SK-N-SH (cell line): ENCODE data around the gene ACBD6. TPM values are rescaled to one million over a fixed set of nuclear protein-coding genes. Genes with fewer than 3 reads are reported as not detected.

Experiments used
- CTCF ChIA-PET: fragments of 300-600, 350-600 bp; formaldehyde crosslinking; extraction: SDS; loops from one replicate; lab custom pipeline; 2021; lab: Yijun Ruan, JAX
- POLR2A ChIA-PET: fragments of 350-600 bp; sonication (Branson Sonifier 250); formaldehyde crosslinking; extraction: SDS; loops from one replicate; lab custom pipeline; 2020; ENCODE audit warnings: antibody characterized with exemption, inconsistent platforms; lab: Yijun Ruan, JAX
- DNase-seq: peaks from one replicate; pipeline ENCODE4 v3.0.0; 2012
- H2AFZ ChIP-seq: fragments of 200-600 bp; sonication (generic); 2 replicates; pipeline ENCODE4 v1.8.1; 2016; ENCODE audit warnings: antibody characterized with exemption, mild to moderate bottlenecking, low read depth
- H3F3A ChIP-seq: fragments of 200-600 bp; sonication (generic); replicated peaks from 2 replicates; pipeline ENCODE3; 2016; ENCODE audit warnings: antibody characterized with exemption, mild to moderate bottlenecking; ENCODE audit not compliant: insufficient read depth
- H3K27ac ChIP-seq, 2 experiments: fragments of 200-500 bp in 1 of 2; fragments of 200-600 bp in 1 of 2; sonication (Bioruptor generic) in 1 of 2; sonication (generic), shearing (Covaris generic) in 1 of 2; 2 replicates each; pipeline versions ENCODE4 v1.5.1 to v1.6.1; 2014 to 2016; ENCODE audit warnings: low read depth in 2 of 2, inconsistent platforms in 1 of 2, low read length in 1 of 2, mild to moderate bottlenecking in 1 of 2, mixed read lengths in 1 of 2
- H3K27me3 ChIP-seq: fragments of 200-600 bp; sonication (generic), shearing (Covaris generic); 2 replicates; pipeline ENCODE4 v1.6.1; 2016; ENCODE audit warnings: mixed run types; ENCODE audit not compliant: insufficient read depth
- H3K36me3 ChIP-seq, 2 experiments: fragments of 200-500 bp in 1 of 2; fragments of 200-600 bp in 1 of 2; sonication (Bioruptor generic) in 1 of 2; sonication (generic) in 1 of 2; replicated peaks in 1 of 2; 2 replicates each; pipeline versions ENCODE3 to v1.5.1; 2014 to 2016; ENCODE audit warnings: low read length in 1 of 2, mild to moderate bottlenecking in 1 of 2; ENCODE audit not compliant: insufficient read depth in 2 of 2, control insufficient read depth in 1 of 2
- H3K4me1 ChIP-seq, 2 experiments: fragments of 200-500 bp in 1 of 2; fragments of 200-600 bp in 1 of 2; sonication (Bioruptor generic) in 1 of 2; sonication (generic), shearing (Covaris generic) in 1 of 2; 2 replicates each; pipeline versions ENCODE4 v1.5.1 to v1.6.1; 2014 to 2016; ENCODE audit warnings: low read depth in 1 of 2, low read length in 1 of 2, mixed run types in 1 of 2; ENCODE audit not compliant: insufficient read depth in 2 of 2, control insufficient read depth in 1 of 2
- H3K4me2 ChIP-seq: fragments of 200-600 bp; sonication (generic), shearing (Covaris generic); 2 replicates; pipeline ENCODE4 v1.6.1; 2017; ENCODE audit warnings: mixed run types
- H3K4me3 ChIP-seq, 2 experiments: fragments of 200-500 bp in 1 of 2; fragments of 200-600 bp in 1 of 2; sonication (Bioruptor generic) in 1 of 2; sonication (generic), shearing (Covaris generic) in 1 of 2; 2 replicates each; pipeline versions ENCODE4 v1.5.1 to v1.8.1; 2014 to 2016; ENCODE audit warnings: low read depth in 2 of 2, inconsistent platforms in 1 of 2, low read length in 1 of 2, mild to moderate bottlenecking in 1 of 2, mixed read lengths in 1 of 2, moderate library complexity in 1 of 2
- H3K79me2 ChIP-seq: fragments of 200-600 bp; sonication (generic); 2 replicates; pipeline ENCODE4 v1.8.1; 2017; ENCODE audit warnings: mild to moderate bottlenecking; ENCODE audit not compliant: insufficient read depth
- H3K9ac ChIP-seq: fragments of 200-600 bp; sonication (generic); 2 replicates; pipeline ENCODE4 v1.6.1; 2017; ENCODE audit warnings: mixed run types
- H3K9me2 ChIP-seq: fragments of 200-600 bp; sonication (generic); 2 replicates; pipeline ENCODE4 v1.6.1; 2017; ENCODE audit warnings: mixed run types
- H3K9me3 ChIP-seq: fragments of 200-600 bp; sonication (generic); 2 replicates; pipeline ENCODE4 v1.6.1; 2017; ENCODE audit warnings: mixed run types, mild to moderate bottlenecking, moderate library complexity
- H4K20me1 ChIP-seq: fragments of 200-600 bp; sonication (generic); 2 replicates; pipeline ENCODE4 v1.6.1; 2017; ENCODE audit warnings: mild to moderate bottlenecking, mixed run types; ENCODE audit not compliant: insufficient read depth
- CHD2 ChIP-seq: fragments of 150-350 bp; IDR thresholded peaks from 2 replicates; pipeline ENCODE4 v1.6.1; 2018; ENCODE audit warnings: low read length; ENCODE audit not compliant: partially characterized antibody
- CTCF ChIP-seq: fragments of 200-600 bp; sonication (generic); IDR thresholded peaks from 2 replicates; pipeline ENCODE4 v1.6.1; 2017; ENCODE audit warnings: antibody characterized with exemption, mild to moderate bottlenecking, moderate library complexity
- EP300 ChIP-seq, 2 experiments: IDR thresholded peaks; 2 replicates each; pipeline versions ENCODE4 v1.4.0 to v1.6.1; 2012; ENCODE audit warnings: borderline replicate concordance in 1 of 2, low read depth in 1 of 2, low read length in 1 of 2
- EZH2phosphoT487 ChIP-seq: fragments of 200-600 bp; sonication (generic); IDR thresholded peaks from 2 replicates; pipeline ENCODE4 v1.6.1; 2017; ENCODE audit warnings: low read depth, mixed run types, mild to moderate bottlenecking, antibody characterized with exemption, moderate library complexity, borderline replicate concordance
- FOSL2 ChIP-seq: IDR thresholded peaks from 2 replicates; pipeline ENCODE4 v1.4.0; 2012; ENCODE audit warnings: low read depth, mild to moderate bottlenecking, moderate library complexity, borderline replicate concordance
- FOXM1 ChIP-seq: IDR thresholded peaks from 2 replicates; pipeline ENCODE4 v1.4.0; 2012; ENCODE audit warnings: low read depth, mild to moderate bottlenecking
- GABPA ChIP-seq: IDR thresholded peaks from 2 replicates; pipeline ENCODE4 v1.4.0; 2012; ENCODE audit warnings: low read depth, mild to moderate bottlenecking
- GATA2 ChIP-seq: sonication (generic); formaldehyde crosslinking; IDR thresholded peaks from 2 replicates; pipeline ENCODE4 v1.5.0; 2020; ENCODE audit warnings: mild to moderate bottlenecking, missing genetic modification reagents
- JUND ChIP-seq: IDR thresholded peaks from 2 replicates; pipeline ENCODE4 v1.4.0; 2012
- MEF2A ChIP-seq: IDR thresholded peaks from 2 replicates; pipeline ENCODE4 v1.4.0; 2012; ENCODE audit warnings: low read depth, borderline replicate concordance
- NRF1 ChIP-seq: IDR thresholded peaks from 2 replicates; pipeline ENCODE4 v1.6.1; 2012; ENCODE audit warnings: low read depth, mild to moderate bottlenecking, low read length
- REST ChIP-seq: IDR thresholded peaks from 2 replicates; pipeline ENCODE4 v1.6.1; 2012; ENCODE audit warnings: mild to moderate bottlenecking, low read depth, low read length, moderate library complexity
- SIN3A ChIP-seq: IDR thresholded peaks from 2 replicates; pipeline ENCODE4 v1.6.1; 2012; ENCODE audit warnings: low read depth, mild to moderate bottlenecking, low read length, moderate library complexity, borderline replicate concordance
- TAF1 ChIP-seq: IDR thresholded peaks from 2 replicates; pipeline ENCODE4 v1.6.1; 2012; ENCODE audit warnings: low read depth, mild to moderate bottlenecking, low read length, moderate library complexity, borderline replicate concordance
- TEAD4 ChIP-seq: IDR thresholded peaks from 2 replicates; pipeline ENCODE4 v1.4.0; 2012; ENCODE audit warnings: mild to moderate bottlenecking, borderline replicate concordance; ENCODE audit not compliant: insufficient read depth
- WGBS: methylation state at CpG from one replicate; pipeline ENCODE4 v1.1.6; 2017; ENCODE audit warnings: low lambda C conversion rate; 5-methylcytosine and 5-hydroxymethylcytosine counted together
- polyA plus RNA-seq, 3 experiments: library from polyadenylated mRNA; depleted of rRNA; stranded (reverse); fragments of >200 nt; gene quantifications; 2 replicates each; pipeline ENCODE4 v1.2.3, GENCODE V29; 2012
- TF ChIP-seq, protein P1 (sequence below): IDR thresholded peaks from 2 replicates; pipeline ENCODE4 v1.4.0; 2012; ENCODE audit warnings: low read depth
- TF ChIP-seq, protein P2 (sequence below): fragments of 150-350 bp; IDR thresholded peaks from 2 replicates; pipeline ENCODE4 v1.6.1; 2017; ENCODE audit warnings: antibody characterized with exemption, low read length, low read depth, borderline replicate concordance

ACBD6 gene
- polyA plus RNA-seq, 1 of the 3 experiments (the other 2 are of a cell fraction), result 60.9 TPM

DNA sequence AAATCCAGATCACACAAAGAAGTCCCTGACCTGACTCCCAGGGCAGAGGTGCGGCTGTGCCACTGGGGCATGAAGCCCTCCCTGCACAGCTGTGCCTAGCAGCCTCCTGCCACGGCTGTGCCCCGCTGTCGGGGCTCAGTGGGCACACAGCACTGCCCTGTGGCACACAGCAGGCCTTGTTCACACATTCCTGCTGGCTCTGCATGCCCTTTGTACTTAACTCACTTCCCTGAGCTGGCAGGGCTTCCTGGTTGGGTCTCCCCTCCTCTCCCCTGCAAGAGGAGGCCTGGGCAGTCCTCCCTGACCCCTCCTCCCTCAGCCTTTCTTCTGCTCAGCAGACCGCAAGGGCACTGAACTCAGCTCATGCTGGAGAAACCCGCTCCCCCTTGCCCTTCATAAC is 257.5 kb downstream of the ACBD6 start:
- Histone ChIP-seq H3K79me2 (no peaks in the 10 kb centered on the region), H3K9me2 (no peaks in the 10 kb centered on the region), H4K20me1 (no peaks in the 10 kb centered on the region), H3K4me1 (peaks cover 0 to 2% of the 10 kb centered on the region in 2 experiments; a peak in 1 of 4 replicates), H3K9ac (no peak overlapping the region), H3K4me3 (no peak overlapping the region), H3F3A (no peaks in the 10 kb centered on the region), H2AFZ (no peak overlapping the region), H3K4me2 (no peak overlapping the region), H3K27ac (no peak overlapping the region), H3K9me3 (no peaks in the 10 kb centered on the region), H3K27me3 (peaks cover 25% of the 10 kb centered on the region), H3K36me3 (no peaks in the 10 kb centered on the region)
- DNase-seq, result no peak
- ChIA-PET CTCF (interaction anchor here (0.9 to 1.3 kb wide), 2 partner anchors 57 to 233 kb away, joined by 3 to 4 read pairs; no protein-coding TSS in a partner anchor), POLR2A (no interaction called here)
- 63% methylated on average over 2 of the region's 6 CpGs for WGBS
- TF ChIP-seq GATA2 (CRISPR knock-in tag), result no peak
- no peak for TF ChIP-seq FOSL2
- TF ChIP-seq NRF1, result no peak
- TF ChIP-seq MEF2A, result no peak
- TF ChIP-seq, protein P1, sequence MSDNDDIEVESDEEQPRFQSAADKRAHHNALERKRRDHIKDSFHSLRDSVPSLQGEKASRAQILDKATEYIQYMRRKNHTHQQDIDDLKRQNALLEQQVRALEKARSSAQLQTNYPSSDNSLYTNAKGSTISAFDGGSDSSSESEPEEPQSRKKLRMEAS, result no peak
- no peak for TF ChIP-seq CHD2

DNA sequence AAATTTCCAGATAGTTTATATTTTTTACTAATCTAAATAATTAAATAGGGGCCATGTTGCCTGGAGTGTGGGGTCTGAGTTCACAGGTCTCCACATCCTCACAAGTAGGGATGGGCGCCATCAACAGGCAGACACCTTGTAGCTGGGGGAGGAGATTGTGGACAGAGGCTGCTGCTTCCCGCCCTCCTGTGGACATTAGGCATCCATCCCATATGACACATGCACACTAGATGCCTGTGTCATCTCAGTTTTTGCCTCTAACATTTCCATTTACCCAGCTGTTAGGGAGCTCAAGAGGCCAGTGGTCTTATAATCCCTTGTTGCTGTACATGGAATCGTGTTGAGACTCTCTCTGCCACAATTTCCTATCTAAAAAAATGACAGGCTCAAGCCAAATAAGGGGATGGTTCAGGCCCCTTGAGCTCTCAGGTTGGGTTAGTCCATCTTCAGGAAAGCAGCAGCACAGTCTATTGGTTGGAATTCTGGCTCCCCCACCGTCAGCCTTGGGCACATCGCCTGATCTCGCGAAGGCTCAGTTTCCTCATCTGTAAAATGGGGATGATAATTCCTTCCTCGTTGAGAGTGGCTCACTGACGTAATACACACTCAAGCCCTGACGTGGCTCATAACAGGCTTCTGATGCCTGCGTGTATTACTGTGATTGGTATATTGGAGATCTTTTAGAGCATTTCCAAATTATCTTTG is 258.7 kb downstream of the ACBD6 start:
- no peaks in the 10 kb centered on the region for H3K79me2 ChIP-seq
- H3K4me3 ChIP-seq, result no peak overlapping the region
- H3F3A ChIP-seq, result no peaks in the 10 kb centered on the region
- H3K4me1 ChIP-seq, result peaks cover 0 to 2% of the 10 kb centered on the region in 2 experiments; a peak in 1 of 4 replicates
- ChIA-PET CTCF (interaction anchor here (0.9 to 1.5 kb wide), 2 partner anchors 9 to 234 kb away, joined by 3 to 5 read pairs; no protein-coding TSS in a partner anchor), POLR2A (no interaction called here)
- no peaks in the 10 kb centered on the region for H3K36me3 ChIP-seq
- H3K27ac ChIP-seq, result no peak overlapping the region
- no peak overlapping the region for H3K9ac ChIP-seq
- no peak overlapping the region for H2AFZ ChIP-seq
- WGBS, result 78% methylated on average over 7 of the region's 11 CpGs
- H4K20me1 ChIP-seq, result no peaks in the 10 kb centered on the region
- H3K27me3 ChIP-seq, result peaks cover 37% of the 10 kb centered on the region
- no peaks in the 10 kb centered on the region for H3K9me3 ChIP-seq
- no peak for DNase-seq
- no peaks in the 10 kb centered on the region for H3K9me2 ChIP-seq
- no peak overlapping the region for H3K4me2 ChIP-seq
- TF ChIP-seq, protein P1, result no peak
- TF ChIP-seq FOXM1, result no peak
- TF ChIP-seq EP300 (IDR thresholded peaks at IDR 0.05; ENCODE audit: borderline replicate concordance in 1 of 2, low read depth in 1 of 2, low read length in 1 of 2), result no peak
- TF ChIP-seq TAF1, result no peak
- no peak for TF ChIP-seq SIN3A
- TF ChIP-seq GABPA, result no peak
- TF ChIP-seq, protein P2, sequence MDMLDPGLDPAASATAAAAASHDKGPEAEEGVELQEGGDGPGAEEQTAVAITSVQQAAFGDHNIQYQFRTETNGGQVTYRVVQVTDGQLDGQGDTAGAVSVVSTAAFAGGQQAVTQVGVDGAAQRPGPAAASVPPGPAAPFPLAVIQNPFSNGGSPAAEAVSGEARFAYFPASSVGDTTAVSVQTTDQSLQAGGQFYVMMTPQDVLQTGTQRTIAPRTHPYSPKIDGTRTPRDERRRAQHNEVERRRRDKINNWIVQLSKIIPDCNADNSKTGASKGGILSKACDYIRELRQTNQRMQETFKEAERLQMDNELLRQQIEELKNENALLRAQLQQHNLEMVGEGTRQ, result no peak
- TF ChIP-seq CTCF, result no peak
- TF ChIP-seq TEAD4, result no peak
- no peak for TF ChIP-seq REST
- no peak for TF ChIP-seq EZH2phosphoT487
- TF ChIP-seq MEF2A, result no peak
- no peak for TF ChIP-seq FOSL2
- no peak for TF ChIP-seq JUND
